Peyer's patch (tissue), 4 donors: Measurements from ENCODE around the gene PKIG. TPM values are rescaled to one million over a fixed set of nuclear protein-coding genes. Genes with fewer than 3 reads are reported as not detected.
"Not testable (repeated sequence)": the region's sequence is repeated elsewhere in the genome, so short reads cannot be mapped to it uniquely, and the experiment has no call there.

Source experiments
- DNase-seq, 3 donors: peaks; one replicate each; pipeline ENCODE4 v3.0.0-alpha.2; 2017 to 2019
- H3K27ac ChIP-seq, 4 donors: fragments of 200-600 bp; sonication (generic); one replicate each; pipeline ENCODE4 v1.5.1; 2016 to 2019
- H3K27me3 ChIP-seq, 2 donors: fragments of 200-600 bp; sonication (generic); one replicate each; pipeline ENCODE4 v1.5.1; 2019
- H3K36me3 ChIP-seq, 3 donors: fragments of 200-600 bp; sonication (generic); one replicate each; pipeline ENCODE4 v1.5.1; 2016 to 2019
- H3K4me1 ChIP-seq, 4 donors: fragments of 200-600 bp; sonication (generic); one replicate each; pipeline ENCODE4 v1.5.1; 2016 to 2019
- H3K4me3 ChIP-seq, 4 donors: fragments of 200-600 bp; sonication (generic); 1 replicate in 3 of 4; 2 replicates in 1 of 4; pipeline ENCODE4 v1.5.1; 2016 to 2019; ENCODE audit warnings: mild to moderate bottlenecking in 1 of 4
- H3K9me3 ChIP-seq, 4 donors: fragments of 200-600 bp; sonication (generic); one replicate each; pipeline ENCODE4 v1.5.1; 2016 to 2019; ENCODE audit warnings: mild to moderate bottlenecking in 1 of 4
- POLR2A ChIP-seq, 2 donors: fragments of 450-650 bp; IDR thresholded peaks; one replicate each; pipeline ENCODE4 v1.5.1; 2017; ENCODE audit warnings: antibody characterized with exemption in 2 of 2, mild to moderate bottlenecking in 2 of 2, moderate library complexity in 2 of 2
- total RNA-seq, 4 donors: library from RNA; depleted of rRNA; stranded (reverse); fragments of >200 nt; gene quantifications; one replicate each; pipeline ENCODE4 v1.1.0, GENCODE V29; 2016
- TF ChIP-seq, protein P1 (sequence below), 6 experiments: fragments of 450-650 bp in 4 of 6; fragments of 200-600 bp in 2 of 6; sonication (generic) in 1 of 6; IDR thresholded peaks; one replicate each; pipeline ENCODE4 v1.5.1; 2017 to 2019; ENCODE audit warnings: antibody characterized with exemption in 6 of 6, mild to moderate bottlenecking in 3 of 6, moderate library complexity in 1 of 6

Gene PKIG
- total RNA-seq, 4 donors from 2014 or later: 27.9 to 60.2 (median 28.3) TPM

DNA sequence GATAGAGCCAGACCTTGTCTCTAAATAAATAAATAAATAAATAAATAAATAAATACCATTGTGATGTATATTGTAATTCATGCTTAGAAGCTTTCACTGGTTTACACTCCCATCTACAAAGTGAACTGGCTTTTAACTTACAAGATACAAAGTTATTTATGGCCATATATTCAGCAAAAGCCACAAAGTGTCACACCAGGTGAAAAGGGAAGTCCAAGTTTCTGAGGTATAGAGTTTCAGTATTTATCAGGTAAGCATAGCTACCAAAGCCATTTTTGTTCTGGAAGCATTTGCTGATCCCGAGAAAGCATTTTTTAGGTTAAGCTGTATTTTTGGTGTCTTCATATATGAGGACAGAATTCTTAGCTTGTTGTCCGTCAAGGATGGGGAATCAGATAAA, 22.1 kb upstream of the PKIG start:
- no peak overlapping the region for H3K4me3 ChIP-seq
- H3K27ac ChIP-seq: no peak overlapping the region
- no peaks in the 10 kb centered on the region for H3K27me3 ChIP-seq
- no peak for DNase-seq
- TF ChIP-seq, protein P1, sequence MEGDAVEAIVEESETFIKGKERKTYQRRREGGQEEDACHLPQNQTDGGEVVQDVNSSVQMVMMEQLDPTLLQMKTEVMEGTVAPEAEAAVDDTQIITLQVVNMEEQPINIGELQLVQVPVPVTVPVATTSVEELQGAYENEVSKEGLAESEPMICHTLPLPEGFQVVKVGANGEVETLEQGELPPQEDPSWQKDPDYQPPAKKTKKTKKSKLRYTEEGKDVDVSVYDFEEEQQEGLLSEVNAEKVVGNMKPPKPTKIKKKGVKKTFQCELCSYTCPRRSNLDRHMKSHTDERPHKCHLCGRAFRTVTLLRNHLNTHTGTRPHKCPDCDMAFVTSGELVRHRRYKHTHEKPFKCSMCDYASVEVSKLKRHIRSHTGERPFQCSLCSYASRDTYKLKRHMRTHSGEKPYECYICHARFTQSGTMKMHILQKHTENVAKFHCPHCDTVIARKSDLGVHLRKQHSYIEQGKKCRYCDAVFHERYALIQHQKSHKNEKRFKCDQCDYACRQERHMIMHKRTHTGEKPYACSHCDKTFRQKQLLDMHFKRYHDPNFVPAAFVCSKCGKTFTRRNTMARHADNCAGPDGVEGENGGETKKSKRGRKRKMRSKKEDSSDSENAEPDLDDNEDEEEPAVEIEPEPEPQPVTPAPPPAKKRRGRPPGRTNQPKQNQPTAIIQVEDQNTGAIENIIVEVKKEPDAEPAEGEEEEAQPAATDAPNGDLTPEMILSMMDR (IDR thresholded peaks at IDR 0.05): no peak
- no peak for TF ChIP-seq POLR2A (IDR thresholded peaks at IDR 0.05)
- H3K36me3 ChIP-seq: no peaks in the 10 kb centered on the region
- H3K4me1 ChIP-seq: no peaks in the 10 kb centered on the region
- no peaks in the 10 kb centered on the region for H3K9me3 ChIP-seq

- not testable (repeated sequence) for H3K36me3 ChIP-seq, DNase-seq, H3K9me3 ChIP-seq, H3K27ac ChIP-seq, H3K4me1 ChIP-seq, H3K27me3 ChIP-seq, H3K4me3 ChIP-seq
These were observed 21.6 kb upstream of the PKIG start for GRCh38 chr20:44560818-44561217.

DNA sequence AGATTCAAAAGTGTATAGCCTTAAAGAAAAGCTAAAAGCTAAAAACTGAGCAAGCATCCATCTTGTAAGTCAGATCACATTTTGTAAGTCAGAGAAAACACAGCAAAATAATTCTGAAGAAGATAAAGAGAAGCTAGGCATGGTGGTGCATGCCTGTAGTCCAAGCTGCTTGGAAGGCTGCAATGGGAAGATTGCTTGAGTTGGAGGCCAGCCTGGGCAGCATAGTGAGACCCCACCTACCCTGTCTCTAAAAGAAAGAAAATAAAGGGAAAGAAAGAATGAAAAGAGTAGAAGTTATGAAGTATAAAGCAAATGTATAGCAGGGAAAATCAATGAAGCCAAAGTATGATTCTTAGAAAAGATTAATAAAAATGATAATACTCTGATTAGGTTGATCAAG, 20.5 kb upstream of the PKIG start:
- H3K4me1 ChIP-seq: no peaks in the 10 kb centered on the region
- DNase-seq: no peak
- H3K27ac ChIP-seq: no peak overlapping the region
- H3K9me3 ChIP-seq: no peaks in the 10 kb centered on the region
- no peaks in the 10 kb centered on the region for H3K27me3 ChIP-seq
- no peak overlapping the region for H3K4me3 ChIP-seq
- H3K36me3 ChIP-seq: no peaks in the 10 kb centered on the region
- TF ChIP-seq POLR2A (IDR thresholded peaks at IDR 0.05): no peak
- TF ChIP-seq, protein P1 (IDR thresholded peaks at IDR 0.05): no peak

- H3K27ac ChIP-seq: peak overlapping the region in 1 of 4 donors; percentile 23
- no peaks in the 10 kb centered on the region for H3K4me1 ChIP-seq
- H3K36me3 ChIP-seq: no peaks in the 10 kb centered on the region
- H3K4me3 ChIP-seq: no peak overlapping the region
- DNase-seq: no peak
- H3K27me3 ChIP-seq: no peaks in the 10 kb centered on the region
- H3K9me3 ChIP-seq: no peaks in the 10 kb centered on the region
- TF ChIP-seq POLR2A (IDR thresholded peaks at IDR 0.05): no peak
- TF ChIP-seq, protein P1 (IDR thresholded peaks at IDR 0.05): no peak
These were observed 16.4 kb upstream of the PKIG start for GRCh38 chr20:44566018-44566417.

GRCh38 chr20:44566811-44567210, 15.6 kb upstream of the PKIG start:
- Histone ChIP-seq H3K4me3 (no peak overlapping the region), H3K9me3 (no peaks in the 10 kb centered on the region), H3K4me1 (no peaks in the 10 kb centered on the region), H3K36me3 (no peaks in the 10 kb centered on the region), H3K27me3 (no peaks in the 10 kb centered on the region), H3K27ac (peak overlapping the region in 1 of 4 donors; percentile 25)
- DNase-seq: no peak
- no peak for TF ChIP-seq POLR2A (IDR thresholded peaks at IDR 0.05)
- TF ChIP-seq, protein P1 (IDR thresholded peaks at IDR 0.05): no peak

GRCh38 chr20:44570367-44570766, 12.0 kb upstream of the PKIG start:
- Histone ChIP-seq H3K4me3 (no peak overlapping the region), H3K27me3 (no peaks in the 10 kb centered on the region), H3K4me1 (peaks cover 0 to 4% (median 0%) of the 10 kb centered on the region in 4 donors), H3K9me3 (no peaks in the 10 kb centered on the region), H3K36me3 (no peaks in the 10 kb centered on the region), H3K27ac (no peak overlapping the region)
- DNase-seq: no peak
- TF ChIP-seq, protein P1 (IDR thresholded peaks at IDR 0.05): no peak
- no peak for TF ChIP-seq POLR2A (IDR thresholded peaks at IDR 0.05)
